ENCODE data around the gene ALDH1L1.

Gene ALDH1L1

DNA sequence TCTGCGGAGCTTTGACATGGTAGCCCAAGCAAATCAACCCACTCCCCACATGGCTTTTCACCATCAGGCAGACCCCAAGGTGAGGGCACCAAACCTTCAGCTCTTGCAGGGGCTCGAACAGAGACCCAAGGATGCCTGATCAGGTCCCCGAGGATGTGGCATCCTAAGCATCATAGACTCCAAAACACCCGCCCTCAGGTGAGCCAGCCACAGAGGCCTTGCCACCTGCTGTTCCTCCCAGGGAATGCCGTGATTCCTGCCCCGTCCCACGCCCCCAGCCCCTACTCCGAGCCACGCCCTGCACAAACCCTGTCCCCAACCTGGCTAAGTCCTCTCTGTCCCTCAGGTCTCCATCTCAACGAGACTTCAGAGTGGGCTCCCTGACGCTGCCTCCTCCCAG, 61.8 kb downstream of the ALDH1L1 start:
- TF ChIP-seq, protein P1, sequence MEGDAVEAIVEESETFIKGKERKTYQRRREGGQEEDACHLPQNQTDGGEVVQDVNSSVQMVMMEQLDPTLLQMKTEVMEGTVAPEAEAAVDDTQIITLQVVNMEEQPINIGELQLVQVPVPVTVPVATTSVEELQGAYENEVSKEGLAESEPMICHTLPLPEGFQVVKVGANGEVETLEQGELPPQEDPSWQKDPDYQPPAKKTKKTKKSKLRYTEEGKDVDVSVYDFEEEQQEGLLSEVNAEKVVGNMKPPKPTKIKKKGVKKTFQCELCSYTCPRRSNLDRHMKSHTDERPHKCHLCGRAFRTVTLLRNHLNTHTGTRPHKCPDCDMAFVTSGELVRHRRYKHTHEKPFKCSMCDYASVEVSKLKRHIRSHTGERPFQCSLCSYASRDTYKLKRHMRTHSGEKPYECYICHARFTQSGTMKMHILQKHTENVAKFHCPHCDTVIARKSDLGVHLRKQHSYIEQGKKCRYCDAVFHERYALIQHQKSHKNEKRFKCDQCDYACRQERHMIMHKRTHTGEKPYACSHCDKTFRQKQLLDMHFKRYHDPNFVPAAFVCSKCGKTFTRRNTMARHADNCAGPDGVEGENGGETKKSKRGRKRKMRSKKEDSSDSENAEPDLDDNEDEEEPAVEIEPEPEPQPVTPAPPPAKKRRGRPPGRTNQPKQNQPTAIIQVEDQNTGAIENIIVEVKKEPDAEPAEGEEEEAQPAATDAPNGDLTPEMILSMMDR (IDR thresholded peaks at IDR 0.05; ENCODE audit: low read length) = no peak
- no peak for TF ChIP-seq EZH2 (optimal IDR thresholded peaks at IDR 0.05; ENCODE audit: low read depth, low read length)
- no peak for TF ChIP-seq EZH2phosphoT487 (IDR thresholded peaks at IDR 0.05; ENCODE audit: low read length)
- no peaks in the 10 kb centered on the region for H3K9me3 ChIP-seq (replicated peaks; ENCODE audit: insufficient read depth, low read length)

DNA sequence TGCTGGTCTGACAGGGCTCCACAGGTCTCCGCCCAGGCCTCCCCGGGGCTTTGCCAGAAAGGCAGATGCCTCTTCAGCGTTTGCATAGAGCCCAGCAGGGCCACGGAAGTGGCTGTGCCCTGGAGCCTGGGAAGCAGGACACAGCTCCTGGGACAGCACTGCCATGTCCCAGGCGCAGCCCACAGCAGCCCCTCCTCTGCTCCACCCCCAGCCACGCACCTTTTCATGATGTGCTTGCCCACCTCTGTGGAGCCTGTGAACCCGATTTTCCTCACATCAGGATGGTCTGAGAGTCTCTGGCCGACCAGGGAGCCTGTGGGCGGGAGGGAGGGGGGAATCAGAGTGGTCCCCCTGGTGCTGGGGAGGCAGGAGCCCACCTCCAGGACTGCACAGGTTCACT, 62.6 kb downstream of the ALDH1L1 start:
- Histone ChIP-seq H3K4me2 (ENCODE audit: low read depth, low read length) (no peak overlapping the region), H4K20me1 (ENCODE audit: insufficient read depth, low read length) (no peaks in the 10 kb centered on the region), H3K27ac (ENCODE audit: low read length) (no peak overlapping the region), H3K27me3 (replicated peaks; ENCODE audit: insufficient read depth, low read length) (no peaks in the 10 kb centered on the region), H3K4me1 (ENCODE audit: low read length) (no peaks in the 10 kb centered on the region), H3K9me3 (replicated peaks; ENCODE audit: insufficient read depth, low read length) (no peaks in the 10 kb centered on the region), H3K79me2 (ENCODE audit: low read length) (no peaks in the 10 kb centered on the region), H3K9me2 (replicated peaks; ENCODE audit: insufficient read depth, low read length) (no peaks in the 10 kb centered on the region), H3K36me3 (replicated peaks; ENCODE audit: insufficient read depth, low read length) (no peaks in the 10 kb centered on the region), H2AFZ (ENCODE audit: low read length) (no peak overlapping the region), H3K4me3 (ENCODE audit: low read length) (no peak overlapping the region), H3F3A (ENCODE audit: insufficient read depth, low read length) (no peaks in the 10 kb centered on the region), H3K9ac (ENCODE audit: low read length) (no peak overlapping the region)
- DNase-seq = no peak
- TF ChIP-seq, protein P1 (IDR thresholded peaks at IDR 0.05; ENCODE audit: low read length) = no peak
- TF ChIP-seq EZH2 (optimal IDR thresholded peaks at IDR 0.05; ENCODE audit: low read depth, low read length) (no peak), EZH2phosphoT487 (IDR thresholded peaks at IDR 0.05; ENCODE audit: low read length) (no peak)

More for the DNA sequence above, 61.8 kb downstream of the ALDH1L1 start:
- H3F3A ChIP-seq (ENCODE audit: insufficient read depth, low read length) = no peaks in the 10 kb centered on the region
- no peak overlapping the region for H3K27ac ChIP-seq (ENCODE audit: low read length)
- no peaks in the 10 kb centered on the region for H3K79me2 ChIP-seq (ENCODE audit: low read length)
- H3K27me3 ChIP-seq (replicated peaks; ENCODE audit: insufficient read depth, low read length) = no peaks in the 10 kb centered on the region
- no peak overlapping the region for H3K4me2 ChIP-seq (ENCODE audit: low read depth, low read length)
- H3K4me3 ChIP-seq (ENCODE audit: low read length) = no peak overlapping the region
- no peaks in the 10 kb centered on the region for H3K9me2 ChIP-seq (replicated peaks; ENCODE audit: insufficient read depth, low read length)
- no peak for DNase-seq
- no peaks in the 10 kb centered on the region for H4K20me1 ChIP-seq (ENCODE audit: insufficient read depth, low read length)
- H2AFZ ChIP-seq (ENCODE audit: low read length) = no peak overlapping the region
- H3K9ac ChIP-seq (ENCODE audit: low read length) = no peak overlapping the region
- no peaks in the 10 kb centered on the region for H3K4me1 ChIP-seq (ENCODE audit: low read length)
- H3K36me3 ChIP-seq (replicated peaks; ENCODE audit: insufficient read depth, low read length) = no peaks in the 10 kb centered on the region

DNA sequence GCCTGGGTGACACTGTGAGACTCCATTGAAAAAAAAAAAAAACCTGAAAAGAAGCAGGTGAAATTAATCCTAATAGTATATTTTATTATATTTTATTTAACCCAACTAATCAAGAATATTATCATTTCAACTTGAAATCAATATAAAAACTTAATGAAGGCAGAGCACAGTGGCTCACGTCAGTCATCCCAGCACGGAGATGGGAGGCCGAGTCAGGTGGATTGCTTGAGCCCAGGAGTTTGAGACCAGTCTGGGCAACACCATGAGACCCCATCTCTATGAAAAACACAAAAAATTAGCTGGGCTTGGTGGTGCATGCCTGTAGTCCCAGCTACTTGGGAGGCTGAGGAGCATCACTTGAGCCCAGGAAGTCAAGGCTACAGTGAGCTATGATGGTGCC, 63.2 kb downstream of the ALDH1L1 start:
- H3K9me2 ChIP-seq (replicated peaks; ENCODE audit: insufficient read depth, low read length) = no peaks in the 10 kb centered on the region
- no peak for DNase-seq
- H3K4me2 ChIP-seq (ENCODE audit: low read depth, low read length) = no peak overlapping the region

More for the DNA sequence above, 63.2 kb downstream of the ALDH1L1 start:
- Histone ChIP-seq H3K4me1 (ENCODE audit: low read length) (no peaks in the 10 kb centered on the region), H3K9me3 (replicated peaks; ENCODE audit: insufficient read depth, low read length) (no peaks in the 10 kb centered on the region), H3F3A (ENCODE audit: insufficient read depth, low read length) (no peaks in the 10 kb centered on the region), H3K36me3 (replicated peaks; ENCODE audit: insufficient read depth, low read length) (no peaks in the 10 kb centered on the region), H2AFZ (ENCODE audit: low read length) (no peak overlapping the region), H3K27ac (ENCODE audit: low read length) (no peak overlapping the region), H4K20me1 (ENCODE audit: insufficient read depth, low read length) (no peaks in the 10 kb centered on the region), H3K4me3 (ENCODE audit: low read length) (no peak overlapping the region), H3K9ac (ENCODE audit: low read length) (no peak overlapping the region), H3K79me2 (ENCODE audit: low read length) (no peaks in the 10 kb centered on the region), H3K27me3 (replicated peaks; ENCODE audit: insufficient read depth, low read length) (no peaks in the 10 kb centered on the region)
- TF ChIP-seq, protein P1 (IDR thresholded peaks at IDR 0.05; ENCODE audit: low read length) = no peak
- TF ChIP-seq EZH2phosphoT487 (IDR thresholded peaks at IDR 0.05; ENCODE audit: low read length) (no peak), EZH2 (optimal IDR thresholded peaks at IDR 0.05; ENCODE audit: low read depth, low read length) (no peak)
